Fibroblast of skin of left quadriceps (primary cell): ENCODE measurements around the gene BANP.
"Not testable (repeated sequence)": the region's sequence is repeated elsewhere in the genome, so short reads cannot be mapped to it uniquely, and the experiment has no call there.

Experiments used
- DNase-seq, 2 experiments: peaks; one replicate each; pipeline ENCODE4 v3.0.0-alpha.2; 2013; ENCODE audit warnings: low read depth in 2 of 2

Gene BANP

DNA sequence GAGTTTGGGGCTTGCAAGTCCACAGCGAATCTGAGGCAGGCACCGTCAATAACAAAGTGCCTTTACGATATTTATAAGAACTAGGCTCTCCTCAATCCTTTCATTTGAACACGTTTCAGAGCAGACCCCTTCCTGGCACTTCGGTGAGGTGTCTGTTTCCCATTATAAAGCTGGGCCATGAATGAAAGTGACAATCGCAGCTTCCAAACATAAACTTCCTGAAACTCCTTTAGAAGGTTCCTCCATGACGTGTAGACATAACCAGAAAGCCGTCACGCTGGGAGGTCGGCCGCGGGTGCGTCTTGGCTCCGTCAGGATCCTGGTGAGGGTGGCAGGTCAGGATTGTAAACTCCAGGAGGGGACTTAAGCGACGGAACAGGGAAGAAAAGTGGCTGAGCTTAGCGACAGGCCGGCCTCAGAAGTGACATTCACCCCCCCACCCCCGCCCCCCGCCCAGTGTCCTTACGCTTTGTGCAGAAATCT is 150.4 kb downstream of the BANP start:
- not testable (repeated sequence) for DNase-seq

DNA sequence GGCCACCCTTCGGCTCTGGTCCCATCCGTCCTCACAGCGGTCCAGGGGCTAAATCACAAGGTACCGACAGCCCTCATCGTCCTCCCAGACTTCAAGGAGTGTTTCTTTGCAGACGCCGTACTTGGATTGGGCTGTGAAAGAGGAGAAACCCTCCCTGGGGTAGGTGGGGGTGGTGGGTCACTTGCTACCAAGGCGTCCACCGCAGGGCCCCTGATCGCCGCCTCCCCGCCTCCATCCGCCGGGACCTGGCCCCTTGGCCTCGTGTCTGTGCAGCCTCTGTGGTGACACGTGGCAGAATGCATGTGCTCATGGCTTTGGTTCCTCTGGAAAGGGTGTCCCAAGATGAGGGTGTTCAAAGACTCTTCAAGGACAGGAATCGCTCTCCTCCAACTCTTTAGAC is 151.4 kb downstream of the BANP start:
- DNase-seq = no peak

GRCh38 chr16:88103011-88103410 is 151.8 kb downstream of the BANP start:
- DNase-seq = no peak

DNA sequence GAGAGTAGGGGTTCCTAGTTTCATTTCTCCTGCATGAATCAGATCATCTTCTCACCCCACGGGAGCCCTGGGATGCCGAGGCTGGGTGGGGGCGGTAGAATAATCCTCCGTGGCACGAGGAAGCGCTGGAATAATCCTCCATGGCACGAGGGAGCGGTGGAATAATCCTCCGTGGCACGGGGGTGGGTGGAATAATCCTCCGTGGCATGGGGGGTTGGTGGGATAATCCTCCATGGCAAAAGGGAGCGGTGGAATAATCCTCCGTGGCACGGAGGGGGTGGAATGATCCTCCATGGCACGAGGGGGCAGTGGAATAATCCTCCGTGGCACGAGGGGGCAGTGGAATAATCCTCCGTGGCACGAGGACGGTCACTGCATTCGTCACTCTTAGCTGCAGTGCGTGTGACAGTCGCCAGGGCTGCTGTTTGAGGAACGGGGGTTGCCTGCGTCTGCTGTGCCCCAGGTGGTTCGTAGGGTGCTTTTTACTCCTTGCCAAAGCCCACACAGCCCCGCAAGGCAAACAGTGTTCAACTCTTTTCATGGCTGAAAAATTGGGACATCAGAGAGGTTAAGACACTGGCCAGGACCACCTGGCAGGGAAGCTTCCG is 152.5 kb downstream of the BANP start:
- DNase-seq = no peak

GRCh38 chr16:88104363-88104762 is 153.1 kb downstream of the BANP start:
- DNase-seq = not testable (repeated sequence)

- not testable (repeated sequence) for DNase-seq
Measured at GRCh38 chr16:88105574-88106140, 154.4 kb downstream of the BANP start.

DNA sequence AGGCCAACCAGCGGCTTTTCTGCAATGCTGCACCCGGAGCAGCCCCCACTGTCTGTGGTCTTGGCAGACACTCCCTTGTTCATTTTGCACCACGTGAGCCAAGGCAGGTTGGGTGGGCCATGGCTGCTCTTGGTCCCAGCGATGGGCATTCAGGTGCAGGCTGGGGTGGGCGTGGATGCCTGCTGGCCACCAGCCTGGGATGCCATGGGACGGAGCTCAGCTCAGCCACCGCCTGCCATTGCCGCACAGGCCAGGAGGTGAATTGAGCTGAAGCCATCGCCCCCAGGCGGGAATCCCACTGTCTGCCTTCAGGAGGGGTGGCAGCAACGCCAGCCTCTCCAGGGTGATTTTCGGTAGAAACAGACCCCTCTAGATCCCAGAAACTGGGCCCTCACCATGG is 155.3 kb downstream of the BANP start:
- DNase-seq = not testable (repeated sequence)

GRCh38 chr16:88108762-88109161 is 157.5 kb downstream of the BANP start:
- DNase-seq = no peak

- DNase-seq = not testable (repeated sequence)
Measured at GRCh38 chr16:88109726-88110621, 158.7 kb downstream of the BANP start.

GRCh38 chr16:88110875-88111494 is 159.8 kb downstream of the BANP start:
- DNase-seq = not testable (repeated sequence)

- not testable (repeated sequence) for DNase-seq
Measured at GRCh38 chr16:88111976-88112375, 160.7 kb downstream of the BANP start.

GRCh38 chr16:88113545-88114045 is 162.4 kb downstream of the BANP start:
- DNase-seq = no peak

DNA sequence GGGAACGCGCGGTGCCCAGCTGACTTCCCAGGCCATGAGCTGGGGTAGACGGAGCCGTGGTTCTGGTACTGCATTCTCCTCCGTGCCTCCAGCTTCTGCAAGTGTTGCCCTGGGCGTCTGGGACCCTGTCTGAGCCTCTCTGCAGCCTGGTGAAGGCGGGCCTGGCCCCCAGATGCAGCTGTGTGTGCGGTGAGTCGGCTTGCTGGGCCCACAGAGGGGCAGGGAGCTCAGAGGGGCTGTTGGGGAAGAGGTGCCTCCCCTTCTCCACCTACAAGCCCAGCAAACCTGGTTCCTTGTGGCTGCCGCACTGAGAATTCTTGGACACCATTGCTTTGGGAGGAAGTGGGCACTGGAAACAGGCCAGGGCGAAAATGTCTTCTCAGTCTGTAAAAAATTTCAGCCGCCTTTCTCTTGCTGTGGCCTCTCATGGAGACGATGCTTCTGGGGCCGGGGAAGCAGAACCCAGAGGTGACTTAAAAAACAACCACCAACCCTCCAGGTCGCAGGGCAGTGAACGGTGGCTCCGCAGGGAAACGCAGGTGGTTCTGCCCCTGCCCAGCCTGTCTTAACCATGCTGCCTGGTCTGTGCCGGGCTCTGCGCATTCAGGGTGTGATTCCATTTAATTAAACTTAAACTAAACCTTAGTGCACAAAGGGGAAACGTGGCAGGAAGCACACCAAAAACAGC is 163.5 kb downstream of the BANP start:
- DNase-seq = not testable (repeated sequence)

GRCh38 chr16:88116121-88116520 is 164.9 kb downstream of the BANP start:
- no peak for DNase-seq

- DNase-seq = no peak
Measured at GRCh38 chr16:88117476-88117868, 166.2 kb downstream of the BANP start.

DNA sequence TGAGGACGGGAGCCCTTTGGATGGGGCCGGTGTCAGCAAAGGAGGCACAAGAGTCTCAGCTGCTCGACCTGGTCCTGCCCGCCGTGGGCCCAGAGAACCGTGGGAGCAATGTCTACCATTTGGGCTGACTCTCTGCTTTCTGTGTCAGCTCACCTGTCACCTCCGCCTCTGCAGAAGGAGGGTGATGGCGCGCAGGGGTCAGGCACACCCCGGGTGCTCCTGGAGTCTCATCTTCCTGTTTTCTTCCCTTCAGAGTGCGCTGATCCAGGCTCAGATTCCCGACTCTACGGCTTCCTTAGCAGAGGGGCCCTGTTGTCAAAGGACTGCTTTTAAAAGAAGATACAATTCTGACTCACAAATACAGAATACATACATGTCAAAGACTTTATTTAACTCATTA is 167.1 kb downstream of the BANP start:
- DNase-seq = no peak

DNA sequence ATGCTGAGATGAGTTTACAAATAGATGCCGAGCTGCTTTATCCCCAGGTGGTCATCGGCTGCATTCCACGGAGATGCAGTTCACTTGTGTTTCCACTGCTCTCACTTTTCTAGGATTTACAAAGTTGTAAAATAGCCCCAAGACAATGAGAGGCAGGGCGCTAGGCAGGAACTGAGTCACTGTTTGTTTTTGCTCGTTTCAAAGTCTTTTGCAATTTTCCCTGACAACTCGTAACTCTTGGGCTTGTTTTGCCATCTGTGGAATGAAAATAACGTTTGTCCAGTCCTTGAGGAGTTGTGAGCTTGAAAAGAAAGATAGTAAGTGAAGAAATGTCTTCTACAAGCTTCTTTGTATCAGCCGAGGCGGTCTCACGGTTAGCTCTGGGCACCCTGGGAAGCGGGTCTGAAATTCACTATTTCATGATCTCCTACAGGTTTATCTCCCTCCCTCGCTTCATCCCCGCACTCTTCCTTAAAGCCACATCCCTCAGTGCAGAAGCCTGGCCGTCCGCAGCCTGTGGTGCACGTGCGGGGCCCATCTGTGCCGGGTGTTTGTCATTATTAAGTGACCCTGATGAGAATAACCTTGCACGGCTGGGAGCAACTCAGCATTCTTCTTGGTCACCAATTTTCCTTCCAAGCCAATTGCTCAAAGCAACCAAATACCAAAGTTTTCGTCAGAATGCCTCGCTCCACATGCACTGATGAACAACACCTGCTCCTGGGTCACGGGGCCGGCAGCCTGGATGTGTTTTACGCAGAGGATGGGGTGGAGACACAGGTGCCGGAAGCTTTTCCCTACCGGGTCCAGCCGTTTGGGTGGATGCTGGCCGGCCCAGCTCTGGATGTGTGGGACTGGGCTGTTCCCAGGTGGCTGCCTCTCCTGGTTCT is 167.9 kb downstream of the BANP start:
- peak; percentile 70 to 71 for DNase-seq

- DNase-seq = not testable (repeated sequence)
Measured at GRCh38 chr16:88119881-88120751, 168.9 kb downstream of the BANP start.

DNA sequence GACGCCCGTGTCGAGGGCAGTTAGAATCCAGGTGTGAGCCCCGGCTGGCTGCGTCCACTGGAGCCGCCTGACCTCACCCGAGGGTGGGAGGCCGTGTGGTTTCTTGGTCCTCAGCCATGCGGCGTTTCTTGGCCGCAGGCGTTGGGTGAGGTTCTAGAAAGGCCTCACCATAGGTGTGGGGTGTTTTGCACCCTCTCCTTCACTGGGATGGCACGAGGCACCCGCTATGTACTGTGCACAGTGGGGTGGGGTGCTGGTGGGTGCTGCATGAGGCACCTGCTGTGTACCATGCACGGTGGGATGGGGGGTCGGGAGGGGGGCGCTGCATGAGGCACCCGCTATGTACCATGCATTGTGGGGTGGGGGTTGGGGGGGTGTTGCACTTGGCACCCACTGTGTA is 169.6 kb downstream of the BANP start:
- no peak for DNase-seq
